GM23248 (cell line): Measurements from ENCODE around the gene KCNH4.

Experiments
- EZH2 ChIP-seq: fragments of 200-600 bp; sonication (generic); IDR thresholded peaks from 2 replicates; pipeline ENCODE4 v1.6.1; 2018; ENCODE audit warnings: antibody characterized with exemption, mild to moderate bottlenecking; ENCODE audit not compliant: insufficient read depth, poor library complexity, severe bottlenecking
- EZH2phosphoT487 ChIP-seq: fragments of 200-600 bp; sonication (generic); IDR thresholded peaks from 2 replicates; pipeline ENCODE4 v1.6.1; 2018; ENCODE audit warnings: antibody characterized with exemption, moderate library complexity, mild to moderate bottlenecking, low read depth; ENCODE audit not compliant: insufficient read depth

DNA sequence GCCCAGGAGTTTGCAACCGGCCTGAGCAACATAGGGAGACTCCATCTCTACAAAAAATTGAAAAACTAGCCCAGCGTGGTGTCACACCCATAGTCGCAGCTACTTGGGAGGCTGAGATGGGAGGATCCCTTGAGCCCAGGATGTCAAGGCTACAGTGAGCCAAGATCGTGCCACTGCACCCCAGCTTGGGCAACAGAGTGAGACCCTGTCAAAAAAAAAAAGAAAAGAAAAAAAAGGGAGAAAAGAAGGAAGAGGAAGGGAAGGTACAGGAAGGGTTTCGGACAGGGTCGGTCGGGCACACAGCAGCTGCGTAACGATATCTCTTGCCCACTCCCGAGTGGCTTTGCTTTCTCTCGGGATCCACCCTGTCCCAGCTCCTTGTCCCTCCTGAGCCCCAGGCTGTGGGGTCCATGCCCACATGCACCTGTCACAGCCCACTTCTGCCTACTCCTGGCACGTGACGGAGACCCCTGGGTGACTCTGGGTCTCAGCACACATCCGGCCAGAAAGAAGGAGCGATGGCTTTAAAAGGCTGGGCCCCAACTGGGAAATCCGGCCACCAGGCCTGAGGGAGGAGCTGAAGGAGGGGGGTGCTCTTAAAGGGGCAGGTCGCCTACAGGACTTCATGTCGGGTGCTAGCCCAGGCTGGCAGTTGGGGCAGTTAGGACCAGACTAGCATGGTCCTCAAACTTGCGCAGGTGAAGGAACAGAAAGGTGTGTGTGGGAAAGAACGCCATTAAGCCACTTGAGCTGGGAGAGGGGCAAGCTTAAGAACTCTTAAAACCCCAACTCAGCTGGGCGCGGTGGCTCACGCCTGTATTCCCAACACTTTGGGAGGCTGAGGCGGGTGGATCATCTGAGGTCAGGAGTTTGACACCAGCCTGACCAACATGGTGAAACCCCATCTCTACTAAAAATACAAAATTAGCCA is 13.3 kb upstream of the KCNH4 start, which contains the start of gene GHDC:
- no peak for TF ChIP-seq EZH2phosphoT487
- TF ChIP-seq EZH2: no peak
